ENCODE data around the gene REXO1.

REXO1 gene

GRCh38 chr19:1790054-1790792 lies 58.1 kb downstream of the REXO1 start:
- no peak for DNase-seq

- no peak for DNase-seq
These were observed 58.8 kb downstream of the REXO1 start for GRCh38 chr19:1789261-1790041.

GRCh38 chr19:1787116-1787515 lies 61.2 kb downstream of the REXO1 start:
- no peak for DNase-seq

GRCh38 chr19:1786668-1787067 lies 61.6 kb downstream of the REXO1 start:
- no peak for DNase-seq

- no peak for DNase-seq
These were observed 63.0 kb downstream of the REXO1 start for GRCh38 chr19:1785310-1785709.

GRCh38 chr19:1783874-1784273 lies 64.4 kb downstream of the REXO1 start:
- DNase-seq = no peak

- no peak for DNase-seq
These were observed 64.9 kb downstream of the REXO1 start for GRCh38 chr19:1783354-1783753.

- DNase-seq = no peak
These were observed 65.8 kb downstream of the REXO1 start for GRCh38 chr19:1782521-1782920.

- DNase-seq = no peak
These were observed 67.9 kb downstream of the REXO1 start for GRCh38 chr19:1780272-1780958.

GRCh38 chr19:1779574-1779973 lies 68.7 kb downstream of the REXO1 start:
- DNase-seq = no peak

GRCh38 chr19:1777149-1777548 lies 71.1 kb downstream of the REXO1 start:
- no peak for DNase-seq

- DNase-seq = no peak
These were observed 71.6 kb downstream of the REXO1 start for GRCh38 chr19:1776606-1777147.

GRCh38 chr19:1775951-1776605 lies 72.2 kb downstream of the REXO1 start:
- DNase-seq = no peak

- no peak for DNase-seq
These were observed 73.1 kb downstream of the REXO1 start for GRCh38 chr19:1774989-1775772.

- no peak for DNase-seq
These were observed 75.1 kb downstream of the REXO1 start for GRCh38 chr19:1773184-1773583.

GRCh38 chr19:1770866-1771576 lies 77.3 kb downstream of the REXO1 start:
- DNase-seq = no peak

GRCh38 chr19:1769645-1769985 lies 78.7 kb downstream of the REXO1 start:
- no peak for DNase-seq

GRCh38 chr19:1768918-1769644 lies 79.2 kb downstream of the REXO1 start:
- DNase-seq = no peak

- DNase-seq = no peak
These were observed 80.0 kb downstream of the REXO1 start for GRCh38 chr19:1768248-1768647.

- peak; percentile 46 to 56 for DNase-seq
These were observed 80.8 kb downstream of the REXO1 start for GRCh38 chr19:1767464-1767933.

Data from CD4-positive, alpha-beta T cell treated with Interleukin-4 for 1 hour (primary cell).